HEK293 (cell line): ENCODE data around the gene TSPEAR.

ENCODE experiments used
- CTCF ChIA-PET: fragments of 350-600 bp; formaldehyde crosslinking; extraction: SDS; loops from one replicate; lab custom pipeline; 2021; ENCODE audit warnings: antibody characterized with exemption; lab: Yijun Ruan, JAX
- POLR2A ChIA-PET: fragments of 300-600 bp; formaldehyde crosslinking; extraction: SDS; loops from one replicate; lab custom pipeline; 2020; ENCODE audit warnings: antibody characterized with exemption, inconsistent platforms; lab: Yijun Ruan, JAX
- H3K27ac ChIP-seq: fragments of 200-500 bp; sonication (Bioruptor generic); 2 replicates; pipeline ENCODE4 v1.5.1; 2014; ENCODE audit warnings: low read depth, low read length, control low read depth, inconsistent platforms; ENCODE audit errors: extremely low read depth
- H3K36me3 ChIP-seq, 2 experiments: fragments of 200-500 bp in 1 of 2; sonication (Bioruptor generic) in 1 of 2; 1 replicate in 1 of 2; 2 replicates in 1 of 2; pipeline ENCODE4 v1.5.1; 2014 to 2017; ENCODE audit warnings: inconsistent platforms in 2 of 2, low read length in 2 of 2; ENCODE audit not compliant: control insufficient read depth in 2 of 2, insufficient read depth in 1 of 2
- H3K4me1 ChIP-seq: fragments of 200-500 bp; sonication (Bioruptor generic); 2 replicates; pipeline ENCODE4 v1.5.1; 2014; ENCODE audit warnings: mild to moderate bottlenecking, low read length, inconsistent platforms; ENCODE audit not compliant: control insufficient read depth, insufficient read depth
- H3K4me3 ChIP-seq: 2 replicates; pipeline ENCODE4 v1.5.1; 2011; ENCODE audit warnings: low read depth, mild to moderate bottlenecking, control low read depth, low read length, moderate library complexity
- H3K9me3 ChIP-seq: fragments of 200-500 bp; sonication (Bioruptor generic); 2 replicates; pipeline ENCODE4 v1.5.1; 2014; ENCODE audit warnings: low read depth, low read length, inconsistent platforms; ENCODE audit not compliant: control insufficient read depth, insufficient read depth
- HIC1 ChIP-seq: fragments of 450-650 bp; formaldehyde crosslinking; IDR thresholded peaks from 2 replicates; pipeline ENCODE4 v1.5.1; 2016; ENCODE audit warnings: missing biosample characterization, missing genetic modification characterization
- KLF10 ChIP-seq: fragments of 450-650 bp; IDR thresholded peaks from 2 replicates; pipeline ENCODE4 v1.5.1; 2018; ENCODE audit warnings: missing biosample characterization, mild to moderate bottlenecking, missing genetic modification characterization
- KLF8 ChIP-seq: fragments of 450-650 bp; formaldehyde crosslinking; IDR thresholded peaks from 2 replicates; pipeline ENCODE4 v1.5.1; 2016; ENCODE audit warnings: missing biosample characterization, missing genetic modification characterization
- RBAK ChIP-seq: fragments of 450-650 bp; formaldehyde crosslinking; IDR thresholded peaks from 2 replicates; pipeline ENCODE4 v1.5.1; 2016; ENCODE audit warnings: missing biosample characterization, missing genetic modification characterization
- SCRT2 ChIP-seq: fragments of 450-650 bp; formaldehyde crosslinking; IDR thresholded peaks from 2 replicates; pipeline ENCODE4 v1.5.1; 2016; ENCODE audit warnings: missing biosample characterization, missing genetic modification characterization
- SETDB1 ChIP-seq: IDR thresholded peaks from one replicate; pipeline ENCODE4 v1.6.1; 2017; ENCODE audit warnings: mild to moderate bottlenecking, low read length, moderate library complexity, mixed read lengths; ENCODE audit not compliant: insufficient read length
- TRIM28 ChIP-seq: IDR thresholded peaks from 2 replicates; pipeline ENCODE4 v1.6.1; 2011; ENCODE audit warnings: low read length, control low read depth, borderline replicate concordance
- ZBTB1 ChIP-seq: fragments of 450-650 bp; formaldehyde crosslinking; IDR thresholded peaks from 2 replicates; pipeline ENCODE4 v1.5.1; 2016; ENCODE audit warnings: missing biosample characterization, missing genetic modification characterization
- ZFP37 ChIP-seq: fragments of 450-650 bp; formaldehyde crosslinking; IDR thresholded peaks from 2 replicates; pipeline ENCODE4 v1.5.1; 2016; ENCODE audit warnings: missing biosample characterization, missing genetic modification characterization
- ZNF184 ChIP-seq: fragments of 450-650 bp; IDR thresholded peaks from 2 replicates; pipeline ENCODE4 v1.5.1; 2018; ENCODE audit warnings: missing biosample characterization, mild to moderate bottlenecking, missing genetic modification characterization
- ZNF202 ChIP-seq: fragments of 450-650 bp; formaldehyde crosslinking; IDR thresholded peaks from 2 replicates; pipeline ENCODE4 v1.5.1; 2016; ENCODE audit warnings: missing biosample characterization, missing genetic modification characterization, borderline replicate concordance
- ZNF580 ChIP-seq: fragments of 450-650 bp; formaldehyde crosslinking; IDR thresholded peaks from 2 replicates; pipeline ENCODE4 v1.5.1; 2016; ENCODE audit warnings: missing biosample characterization, missing genetic modification characterization
- ZNF610 ChIP-seq: fragments of 450-650 bp; formaldehyde crosslinking; IDR thresholded peaks from 2 replicates; pipeline ENCODE4 v1.5.1; 2016; ENCODE audit warnings: missing biosample characterization, missing genetic modification characterization, borderline replicate concordance
- ZNF654 ChIP-seq: fragments of 450-650 bp; formaldehyde crosslinking; IDR thresholded peaks from 2 replicates; pipeline ENCODE4 v1.5.1; 2016; ENCODE audit warnings: low read depth, missing biosample characterization, missing genetic modification characterization
- ZNF664 ChIP-seq: fragments of 450-650 bp; formaldehyde crosslinking; IDR thresholded peaks from 2 replicates; pipeline ENCODE4 v1.5.1; 2016; ENCODE audit warnings: missing biosample characterization, missing genetic modification characterization
- TF ChIP-seq, protein P1 (sequence below): fragments of 450-650 bp; formaldehyde crosslinking; conservative IDR thresholded peaks from 2 replicates; pipeline ENCODE4 v1.5.1; 2016; ENCODE audit warnings: low read depth, missing biosample characterization, missing genetic modification characterization
- TF ChIP-seq, protein P2 (sequence below): fragments of 450-650 bp; formaldehyde crosslinking; IDR thresholded peaks from 2 replicates; pipeline ENCODE4 v1.5.1; 2016; ENCODE audit warnings: missing biosample characterization, missing genetic modification characterization
- TF ChIP-seq, protein P3 (sequence below): fragments of 450-650 bp; formaldehyde crosslinking; IDR thresholded peaks from 2 replicates; pipeline ENCODE4 v1.5.1; 2016; ENCODE audit warnings: missing biosample characterization, missing genetic modification characterization

TSPEAR gene

DNA sequence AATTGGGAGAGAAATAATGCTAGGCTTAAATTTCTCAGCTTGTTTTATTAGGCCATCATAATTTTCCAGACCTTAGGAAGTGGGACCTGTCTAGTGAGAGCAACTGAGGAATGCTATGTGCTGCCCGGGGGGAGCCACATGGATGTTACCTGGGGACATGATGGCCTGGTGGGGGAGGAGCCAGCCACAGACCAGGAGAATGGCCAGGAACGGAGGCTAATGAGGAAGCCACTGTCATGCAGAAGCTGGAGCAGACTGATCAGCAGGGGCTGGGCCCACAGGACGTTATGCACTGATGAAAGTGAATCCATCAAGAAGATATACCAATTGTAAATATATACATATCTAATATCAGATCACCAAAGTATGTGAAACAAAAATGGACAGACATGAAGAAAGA, 166.8 kb downstream of the TSPEAR start (continued):
- TF ChIP-seq, protein P1, sequence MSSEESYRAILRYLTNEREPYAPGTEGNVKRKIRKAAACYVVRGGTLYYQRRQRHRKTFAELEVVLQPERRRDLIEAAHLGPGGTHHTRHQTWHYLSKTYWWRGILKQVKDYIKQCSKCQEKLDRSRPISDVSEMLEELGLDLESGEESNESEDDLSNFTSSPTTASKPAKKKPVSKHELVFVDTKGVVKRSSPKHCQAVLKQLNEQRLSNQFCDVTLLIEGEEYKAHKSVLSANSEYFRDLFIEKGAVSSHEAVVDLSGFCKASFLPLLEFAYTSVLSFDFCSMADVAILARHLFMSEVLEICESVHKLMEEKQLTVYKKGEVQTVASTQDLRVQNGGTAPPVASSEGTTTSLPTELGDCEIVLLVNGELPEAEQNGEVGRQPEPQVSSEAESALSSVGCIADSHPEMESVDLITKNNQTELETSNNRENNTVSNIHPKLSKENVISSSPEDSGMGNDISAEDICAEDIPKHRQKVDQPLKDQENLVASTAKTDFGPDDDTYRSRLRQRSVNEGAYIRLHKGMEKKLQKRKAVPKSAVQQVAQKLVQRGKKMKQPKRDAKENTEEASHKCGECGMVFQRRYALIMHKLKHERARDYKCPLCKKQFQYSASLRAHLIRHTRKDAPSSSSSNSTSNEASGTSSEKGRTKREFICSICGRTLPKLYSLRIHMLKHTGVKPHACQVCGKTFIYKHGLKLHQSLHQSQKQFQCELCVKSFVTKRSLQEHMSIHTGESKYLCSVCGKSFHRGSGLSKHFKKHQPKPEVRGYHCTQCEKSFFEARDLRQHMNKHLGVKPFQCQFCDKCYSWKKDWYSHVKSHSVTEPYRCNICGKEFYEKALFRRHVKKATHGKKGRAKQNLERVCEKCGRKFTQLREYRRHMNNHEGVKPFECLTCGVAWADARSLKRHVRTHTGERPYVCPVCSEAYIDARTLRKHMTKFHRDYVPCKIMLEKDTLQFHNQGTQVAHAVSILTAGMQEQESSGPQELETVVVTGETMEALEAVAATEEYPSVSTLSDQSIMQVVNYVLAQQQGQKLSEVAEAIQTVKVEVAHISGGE (tag by site-specific recombination) = no peak
- TF ChIP-seq, all 188 proteins: peak for 0

DNA sequence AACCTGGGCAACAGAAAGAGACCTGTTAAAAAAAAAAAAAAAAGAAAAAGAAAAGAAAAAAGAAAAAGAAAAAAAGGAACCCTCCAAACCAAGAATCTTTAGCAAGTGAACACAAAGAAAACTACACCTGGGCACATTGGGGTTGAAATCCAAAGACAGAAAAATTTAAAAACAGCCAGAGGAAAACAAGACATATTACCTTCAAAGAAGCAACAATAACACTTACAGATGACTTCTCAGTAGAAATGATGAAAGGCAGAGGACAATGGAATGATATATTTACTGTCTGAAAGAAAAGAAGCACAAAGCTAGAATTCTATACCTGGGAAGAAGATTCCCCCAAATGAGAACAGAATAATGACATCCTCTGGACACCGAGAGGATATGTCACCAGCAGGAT, 168.7 kb downstream of the TSPEAR start:
- H3K27ac ChIP-seq = no peak overlapping the region
- H3K4me1 ChIP-seq = no peaks in the 10 kb centered on the region
- no peaks in the 10 kb centered on the region for H3K9me3 ChIP-seq
- no peak overlapping the region for H3K4me3 ChIP-seq
- TF ChIP-seq ZBTB1 (no peak), SETDB1 (peak; percentile 88), ZNF664 (no peak), ZNF184 (tag by site-specific recombination) (0 out of 2 replicates have a peak, but pooled peaks have one; percentile 39), TRIM28 (peak; percentile 91; the same call in 1 of the 2 replicates), KLF8 (tag by site-specific recombination) (peak; percentile 22; the same call in 1 of the 2 replicates), SCRT2 (0 out of 2 replicates have a peak, but pooled peaks have one; percentile 13)
- TF ChIP-seq, protein P2, sequence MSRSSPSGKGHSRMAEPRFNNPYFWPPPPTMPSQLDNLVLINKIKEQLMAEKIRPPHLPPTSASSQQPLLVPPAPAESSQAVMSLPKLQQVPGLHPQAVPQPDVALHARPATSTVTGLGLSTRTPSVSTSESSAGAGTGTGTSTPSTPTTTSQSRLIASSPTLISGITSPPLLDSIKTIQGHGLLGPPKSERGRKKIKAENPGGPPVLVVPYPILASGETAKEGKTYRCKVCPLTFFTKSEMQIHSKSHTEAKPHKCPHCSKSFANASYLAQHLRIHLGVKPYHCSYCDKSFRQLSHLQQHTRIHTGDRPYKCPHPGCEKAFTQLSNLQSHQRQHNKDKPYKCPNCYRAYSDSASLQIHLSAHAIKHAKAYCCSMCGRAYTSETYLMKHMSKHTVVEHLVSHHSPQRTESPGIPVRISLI (tag by site-specific recombination) = peak; percentile 87
- CTCF ChIA-PET = no interaction called here
- H3K36me3 ChIP-seq = no peaks in the 10 kb centered on the region
- POLR2A ChIA-PET = interaction anchor here (0.7 kb wide), 1 partner anchor 265 kb away, joined by 4 read pairs; no protein-coding TSS in a partner anchor

DNA sequence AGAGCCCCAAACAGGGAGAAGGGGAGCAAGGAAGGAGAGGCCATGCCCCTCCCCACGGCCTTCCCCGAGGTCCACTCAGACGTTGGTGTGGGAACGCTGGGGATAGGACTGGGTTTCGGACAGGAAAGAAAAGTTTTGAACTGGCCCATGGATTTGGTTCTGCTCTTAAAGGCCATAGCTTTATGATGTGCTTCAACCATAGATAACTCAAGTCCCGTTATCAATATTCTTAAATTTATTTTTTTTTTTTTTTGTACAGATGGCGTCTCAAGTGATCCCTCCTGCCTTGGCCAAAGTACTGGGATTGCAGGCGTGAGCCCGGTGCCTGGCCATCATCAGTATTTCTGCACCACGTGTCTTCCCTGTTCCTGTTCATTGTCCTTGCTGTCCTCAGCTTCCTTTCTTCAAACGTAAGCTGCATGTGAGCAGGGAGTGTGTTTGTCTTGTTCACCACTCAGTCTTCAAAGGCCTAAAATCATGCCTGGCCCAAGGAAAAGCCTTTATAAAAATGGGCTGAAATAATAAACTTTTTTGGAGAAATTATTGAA, 170.6 kb downstream of the TSPEAR start:
- Histone ChIP-seq H3K4me3 (no peak overlapping the region), H3K27ac (no peak overlapping the region), H3K36me3 (no peaks in the 10 kb centered on the region), H3K4me1 (no peaks in the 10 kb centered on the region), H3K9me3 (no peaks in the 10 kb centered on the region)
- ChIA-PET CTCF (interaction anchor here (0.8 kb wide), 1 partner anchor 21 kb away, joined by 3 read pairs; no protein-coding TSS in a partner anchor), POLR2A (no interaction called here)
- no peak for TF ChIP-seq ZNF202 (tag by site-specific recombination)
- no peak for TF ChIP-seq ZFP37 (tag by site-specific recombination)
- TF ChIP-seq RBAK (tag by site-specific recombination) = no peak
- TF ChIP-seq HIC1 (tag by site-specific recombination) = no peak
- TF ChIP-seq, protein P1 (tag by site-specific recombination) = no peak
- TF ChIP-seq ZNF654 (tag by site-specific recombination) = no peak
- TF ChIP-seq, protein P3, sequence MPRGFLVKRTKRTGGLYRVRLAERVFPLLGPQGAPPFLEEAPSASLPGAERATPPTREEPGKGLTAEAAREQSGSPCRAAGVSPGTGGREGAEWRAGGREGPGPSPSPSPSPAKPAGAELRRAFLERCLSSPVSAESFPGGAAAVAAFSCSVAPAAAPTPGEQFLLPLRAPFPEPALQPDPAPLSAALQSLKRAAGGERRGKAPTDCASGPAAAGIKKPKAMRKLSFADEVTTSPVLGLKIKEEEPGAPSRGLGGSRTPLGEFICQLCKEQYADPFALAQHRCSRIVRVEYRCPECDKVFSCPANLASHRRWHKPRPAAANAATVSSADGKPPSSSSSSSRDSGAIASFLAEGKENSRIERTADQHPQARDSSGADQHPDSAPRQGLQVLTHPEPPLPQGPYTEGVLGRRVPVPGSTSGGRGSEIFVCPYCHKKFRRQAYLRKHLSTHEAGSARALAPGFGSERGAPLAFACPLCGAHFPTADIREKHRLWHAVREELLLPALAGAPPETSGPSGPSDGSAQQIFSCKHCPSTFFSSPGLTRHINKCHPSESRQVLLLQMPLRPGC (tag by site-specific recombination) = no peak
- TF ChIP-seq KLF10 (tag by site-specific recombination) = no peak
- TF ChIP-seq ZNF580 (tag by site-specific recombination) = no peak
- TF ChIP-seq, protein P2 (tag by site-specific recombination) = no peak
- no peak for TF ChIP-seq ZNF610 (tag by site-specific recombination)
